ENCODE measurements around the gene ZNF503.

Gene ZNF503

DNA sequence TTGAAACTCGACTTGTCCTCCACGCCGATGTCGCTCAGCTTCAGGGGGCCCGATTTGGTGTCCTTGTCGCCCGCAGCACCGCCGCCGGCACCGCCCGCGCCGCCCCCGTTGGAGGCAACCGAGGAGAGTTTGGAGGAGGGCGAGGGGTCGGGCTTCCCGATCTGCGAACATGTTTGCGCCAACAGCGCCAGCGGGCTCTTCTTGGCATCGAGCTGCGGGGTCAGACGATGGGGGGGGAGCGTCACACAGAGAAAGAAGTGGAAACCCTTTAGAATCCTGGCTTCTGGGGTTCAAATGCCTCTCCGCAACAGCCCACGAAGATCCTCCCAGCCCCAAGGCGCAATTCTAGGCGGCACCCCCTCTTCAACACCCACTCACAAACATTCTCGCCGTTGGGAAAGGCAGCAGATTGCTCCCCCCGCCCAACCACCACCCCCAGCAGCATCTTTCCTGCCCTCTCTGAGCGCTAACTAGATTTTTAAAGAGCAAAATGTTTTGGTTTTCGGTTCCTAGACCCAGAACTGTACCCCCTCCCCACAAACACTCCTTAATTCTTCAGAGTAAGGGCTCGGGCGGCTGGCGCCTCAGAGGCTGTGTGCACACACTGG is 1.3 kb downstream of the ZNF503 start:
- H3K4me1 ChIP-seq (ENCODE audit: control insufficient read depth, insufficient read depth, low read length, poor library complexity, severe bottlenecking), result peaks cover 32% of the 10 kb centered on the region

DNA sequence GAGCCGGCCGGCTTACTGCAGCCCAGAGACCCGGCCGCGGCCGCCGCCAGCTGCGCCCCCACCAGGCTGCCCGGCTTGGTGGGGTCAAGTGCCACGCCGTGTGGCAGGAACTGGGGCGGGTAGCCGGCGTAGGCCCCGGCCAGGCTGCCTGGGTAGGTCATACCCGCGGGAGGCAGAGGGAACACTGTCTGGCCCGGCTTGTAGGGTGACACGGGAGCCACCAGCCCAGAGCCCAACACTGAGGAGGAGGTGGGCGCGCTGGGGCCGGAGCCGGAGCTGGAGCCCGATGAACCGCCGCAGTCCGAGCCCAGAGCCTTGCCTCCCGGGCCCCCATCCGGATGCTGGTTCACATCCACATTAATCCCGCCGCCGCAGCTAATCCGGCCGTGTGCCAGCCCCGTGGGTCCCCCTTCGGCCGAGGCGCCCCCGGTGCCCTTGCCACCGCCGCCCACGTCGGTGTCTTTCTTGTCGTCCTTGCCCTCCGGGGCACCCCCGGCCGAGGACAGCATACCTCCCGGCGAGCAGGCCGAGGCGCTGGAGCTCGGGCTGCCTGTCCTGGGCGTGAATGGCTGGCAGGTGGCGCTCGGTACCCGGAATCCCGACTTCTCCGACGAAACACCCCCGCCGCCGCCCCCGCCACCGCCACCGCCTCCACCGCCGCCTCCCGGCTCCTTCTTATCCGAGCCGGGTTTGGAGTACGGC is 2.0 kb downstream of the ZNF503 start:
- Histone ChIP-seq H3K9me3 (ENCODE audit: control insufficient read depth, low read length) (no peaks in the 10 kb centered on the region), H3K27me3 (replicated peaks; ENCODE audit: control insufficient read depth, insufficient read depth, low read length, poor library complexity, severe bottlenecking) (peaks cover 66% of the 10 kb centered on the region), H3K4me3 (ENCODE audit: insufficient read depth, low read depth, low read length, poor library complexity, severe bottlenecking) (peak overlapping the region; percentile 74), H3K27ac (ENCODE audit: insufficient read depth, low read length, poor library complexity, severe bottlenecking) (no peak overlapping the region), H3K4me1 (ENCODE audit: control insufficient read depth, insufficient read depth, low read length, poor library complexity, severe bottlenecking) (peaks cover 35% of the 10 kb centered on the region), H3K36me3 (ENCODE audit: control insufficient read depth, insufficient read depth, low read length) (no peaks in the 10 kb centered on the region)
- DNase-seq, result peak in 1 of 3 donors; percentile 7

More for the DNA sequence above, 1.3 kb downstream of the ZNF503 start:
- Histone ChIP-seq H3K27ac (ENCODE audit: insufficient read depth, low read length, poor library complexity, severe bottlenecking) (no peak overlapping the region), H3K4me3 (ENCODE audit: insufficient read depth, low read depth, low read length, poor library complexity, severe bottlenecking) (peak overlapping the region; percentile 74), H3K9me3 (ENCODE audit: control insufficient read depth, low read length) (no peaks in the 10 kb centered on the region), H3K36me3 (ENCODE audit: control insufficient read depth, insufficient read depth, low read length) (no peaks in the 10 kb centered on the region), H3K27me3 (replicated peaks; ENCODE audit: control insufficient read depth, insufficient read depth, low read length, poor library complexity, severe bottlenecking) (peaks cover 67% of the 10 kb centered on the region)
- DNase-seq, result no peak

DNA sequence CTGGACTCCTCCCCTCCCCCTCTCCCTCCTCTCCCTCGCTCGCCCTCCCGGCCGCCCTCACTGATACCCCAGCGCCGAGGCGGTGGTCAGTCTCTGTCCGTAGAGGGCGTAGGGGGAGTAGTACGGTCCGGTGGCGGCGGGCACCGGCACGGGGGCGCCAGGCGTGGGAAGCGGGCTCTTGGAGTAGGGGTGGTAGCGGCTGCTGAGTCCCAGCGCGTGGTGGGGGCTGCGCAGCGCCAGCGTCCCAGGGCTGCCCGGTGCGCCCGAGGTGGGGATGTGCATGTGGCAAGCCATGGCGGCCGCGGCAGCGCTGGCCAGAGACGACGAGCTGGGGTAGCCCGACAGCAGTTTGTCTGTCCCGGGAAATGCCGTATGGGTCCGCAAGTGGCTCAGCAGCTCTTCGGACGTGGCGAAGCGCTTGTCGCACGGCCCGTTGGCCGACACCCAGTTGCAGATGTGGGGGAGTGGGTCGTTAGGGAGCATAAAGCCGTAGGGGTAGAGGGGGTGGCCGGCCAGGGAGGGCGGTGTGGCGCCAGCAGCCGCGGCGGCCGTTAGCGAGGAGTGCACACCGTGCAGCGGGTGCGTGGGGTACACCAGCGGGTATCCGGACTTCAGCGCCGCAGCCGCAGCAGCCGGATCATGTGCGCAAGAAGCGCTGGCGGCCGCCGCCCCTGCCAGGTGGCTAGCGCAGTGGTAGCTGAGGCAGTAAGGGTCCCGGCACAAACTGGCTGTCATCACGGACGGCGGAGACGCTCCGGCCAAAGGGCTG is 2.7 kb downstream of the ZNF503 start:
- Histone ChIP-seq H3K27ac (ENCODE audit: insufficient read depth, low read length, poor library complexity, severe bottlenecking) (no peak overlapping the region), H3K4me1 (ENCODE audit: control insufficient read depth, insufficient read depth, low read length, poor library complexity, severe bottlenecking) (peaks cover 35% of the 10 kb centered on the region), H3K4me3 (ENCODE audit: insufficient read depth, low read depth, low read length, poor library complexity, severe bottlenecking) (no peak overlapping the region), H3K36me3 (ENCODE audit: control insufficient read depth, insufficient read depth, low read length) (no peaks in the 10 kb centered on the region), H3K9me3 (ENCODE audit: control insufficient read depth, low read length) (no peaks in the 10 kb centered on the region), H3K27me3 (replicated peaks; ENCODE audit: control insufficient read depth, insufficient read depth, low read length, poor library complexity, severe bottlenecking) (peaks cover 60% of the 10 kb centered on the region)
- no peak for DNase-seq

DNA sequence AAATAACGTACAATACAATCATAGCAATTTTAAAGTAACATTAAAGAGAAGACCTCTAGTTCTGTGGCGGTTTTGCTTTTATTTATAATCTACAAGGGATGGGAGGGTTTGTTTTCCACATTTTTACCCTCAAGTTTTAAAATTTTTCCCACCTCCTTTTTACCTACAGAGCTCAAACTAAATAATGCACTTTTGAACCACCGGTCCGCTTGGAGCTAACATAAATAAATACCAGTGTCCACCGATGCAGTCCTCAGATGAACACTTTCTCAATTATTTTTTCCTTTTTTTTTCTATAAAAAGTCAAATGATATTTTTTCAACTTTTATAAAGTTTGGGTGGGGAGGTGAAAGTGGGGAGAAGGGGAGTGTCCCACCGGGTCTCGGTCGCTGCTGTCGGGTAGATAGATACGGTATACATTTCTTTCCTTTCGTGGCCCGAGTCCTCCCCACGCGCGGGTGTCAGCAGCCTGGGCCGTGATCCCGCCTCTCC is 3.3 kb downstream of the ZNF503 start:
- no peak for DNase-seq
- peaks cover 54% of the 10 kb centered on the region for H3K27me3 ChIP-seq (replicated peaks; ENCODE audit: control insufficient read depth, insufficient read depth, low read length, poor library complexity, severe bottlenecking)
- no peaks in the 10 kb centered on the region for H3K36me3 ChIP-seq (ENCODE audit: control insufficient read depth, insufficient read depth, low read length)
- H3K4me1 ChIP-seq (ENCODE audit: control insufficient read depth, insufficient read depth, low read length, poor library complexity, severe bottlenecking), result peaks cover 29% of the 10 kb centered on the region
- no peaks in the 10 kb centered on the region for H3K9me3 ChIP-seq (ENCODE audit: control insufficient read depth, low read length)
- no peak overlapping the region for H3K4me3 ChIP-seq (ENCODE audit: insufficient read depth, low read depth, low read length, poor library complexity, severe bottlenecking)
- no peak overlapping the region for H3K27ac ChIP-seq (ENCODE audit: insufficient read depth, low read length, poor library complexity, severe bottlenecking)

DNA sequence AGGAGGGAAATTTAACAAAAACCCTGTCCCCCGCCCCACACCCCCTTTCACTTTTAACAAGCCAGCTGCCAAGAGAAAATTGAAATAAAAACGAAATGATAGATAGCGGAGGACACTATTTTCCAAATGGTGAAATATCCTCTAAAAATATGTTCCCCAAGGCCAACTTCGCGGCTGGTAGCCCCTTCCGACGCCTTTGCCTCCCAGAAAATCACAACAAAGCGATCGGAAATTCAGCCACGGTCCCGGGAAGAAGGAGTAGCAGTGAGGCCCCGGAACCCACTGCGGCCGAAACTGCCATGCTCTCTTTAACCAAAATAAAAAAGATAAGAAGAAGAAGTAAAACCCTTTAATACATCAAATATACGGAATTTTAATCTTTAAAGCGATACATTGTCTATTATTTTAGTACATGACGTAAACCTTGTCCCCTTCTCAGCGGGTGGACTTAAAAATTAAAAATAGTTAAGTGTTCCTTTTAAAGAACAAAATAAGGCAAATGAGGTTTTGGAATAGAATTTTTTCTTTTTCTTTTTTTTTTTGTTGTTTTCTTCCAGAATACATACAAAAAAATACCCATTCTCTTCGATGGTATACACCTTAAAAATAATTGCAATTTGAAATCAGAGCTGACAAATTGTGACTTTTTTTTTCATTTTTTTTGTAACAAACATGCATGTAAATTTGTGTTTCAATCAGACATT is 3.9 kb downstream of the ZNF503 start:
- DNase-seq, result no peak
- no peak overlapping the region for H3K4me3 ChIP-seq (ENCODE audit: insufficient read depth, low read depth, low read length, poor library complexity, severe bottlenecking)

DNA sequence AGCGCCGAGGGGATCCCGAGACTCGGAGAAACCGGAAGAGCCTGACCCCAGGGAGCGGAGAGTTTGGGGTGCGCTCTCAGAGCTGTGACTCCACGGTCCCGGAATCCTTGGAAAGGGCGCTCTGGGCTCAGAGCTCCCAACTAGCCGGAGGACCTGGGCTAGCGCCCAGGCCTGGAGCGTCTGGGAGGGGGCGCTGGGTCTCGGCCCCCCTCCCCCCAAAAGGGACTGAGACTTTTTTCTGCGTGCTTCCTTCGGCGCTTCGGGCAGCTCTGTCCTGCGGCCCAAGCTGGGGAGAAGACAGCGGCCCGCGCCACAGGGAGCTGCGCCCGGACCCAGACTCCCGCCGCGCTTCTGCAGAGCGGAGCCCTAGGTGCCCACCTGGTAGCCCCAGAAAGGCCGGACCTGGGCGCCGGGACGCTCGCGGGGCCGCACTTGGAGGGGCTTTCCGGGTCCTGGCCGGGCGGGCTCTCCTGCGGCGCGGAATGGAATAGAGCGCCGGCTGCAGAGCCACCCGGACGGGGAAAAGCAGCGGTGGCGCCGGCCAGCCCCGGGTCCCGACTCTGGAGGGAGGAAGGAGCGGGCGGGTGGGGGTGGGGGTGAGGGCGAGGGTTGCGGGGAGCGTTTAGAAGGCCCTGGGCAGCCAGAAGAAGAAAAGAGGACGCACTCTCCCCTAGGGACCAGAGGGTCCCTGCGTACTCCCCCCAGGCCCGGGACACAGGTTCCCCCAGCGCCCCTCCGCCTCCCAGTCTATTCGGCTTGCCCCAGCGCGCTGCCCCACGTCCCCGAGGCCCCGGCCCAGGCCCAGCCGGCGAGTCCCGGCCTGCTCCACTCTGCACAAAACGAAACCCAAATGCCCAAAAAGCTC is 4.7 kb downstream of the ZNF503 start:
- Histone ChIP-seq H3K27me3 (replicated peaks; ENCODE audit: control insufficient read depth, insufficient read depth, low read length, poor library complexity, severe bottlenecking) (peaks cover 40% of the 10 kb centered on the region), H3K9me3 (ENCODE audit: control insufficient read depth, low read length) (no peaks in the 10 kb centered on the region), H3K36me3 (ENCODE audit: control insufficient read depth, insufficient read depth, low read length) (no peaks in the 10 kb centered on the region), H3K27ac (ENCODE audit: insufficient read depth, low read length, poor library complexity, severe bottlenecking) (no peak overlapping the region), H3K4me3 (ENCODE audit: insufficient read depth, low read depth, low read length, poor library complexity, severe bottlenecking) (no peak overlapping the region), H3K4me1 (ENCODE audit: control insufficient read depth, insufficient read depth, low read length, poor library complexity, severe bottlenecking) (peaks cover 20% of the 10 kb centered on the region)
- no peak for DNase-seq

More for the DNA sequence above, 3.9 kb downstream of the ZNF503 start:
- no peak overlapping the region for H3K27ac ChIP-seq (ENCODE audit: insufficient read depth, low read length, poor library complexity, severe bottlenecking)
- H3K9me3 ChIP-seq (ENCODE audit: control insufficient read depth, low read length), result no peaks in the 10 kb centered on the region
- peaks cover 48% of the 10 kb centered on the region for H3K27me3 ChIP-seq (replicated peaks; ENCODE audit: control insufficient read depth, insufficient read depth, low read length, poor library complexity, severe bottlenecking)
- H3K4me1 ChIP-seq (ENCODE audit: control insufficient read depth, insufficient read depth, low read length, poor library complexity, severe bottlenecking), result peaks cover 24% of the 10 kb centered on the region
- no peaks in the 10 kb centered on the region for H3K36me3 ChIP-seq (ENCODE audit: control insufficient read depth, insufficient read depth, low read length)

DNA sequence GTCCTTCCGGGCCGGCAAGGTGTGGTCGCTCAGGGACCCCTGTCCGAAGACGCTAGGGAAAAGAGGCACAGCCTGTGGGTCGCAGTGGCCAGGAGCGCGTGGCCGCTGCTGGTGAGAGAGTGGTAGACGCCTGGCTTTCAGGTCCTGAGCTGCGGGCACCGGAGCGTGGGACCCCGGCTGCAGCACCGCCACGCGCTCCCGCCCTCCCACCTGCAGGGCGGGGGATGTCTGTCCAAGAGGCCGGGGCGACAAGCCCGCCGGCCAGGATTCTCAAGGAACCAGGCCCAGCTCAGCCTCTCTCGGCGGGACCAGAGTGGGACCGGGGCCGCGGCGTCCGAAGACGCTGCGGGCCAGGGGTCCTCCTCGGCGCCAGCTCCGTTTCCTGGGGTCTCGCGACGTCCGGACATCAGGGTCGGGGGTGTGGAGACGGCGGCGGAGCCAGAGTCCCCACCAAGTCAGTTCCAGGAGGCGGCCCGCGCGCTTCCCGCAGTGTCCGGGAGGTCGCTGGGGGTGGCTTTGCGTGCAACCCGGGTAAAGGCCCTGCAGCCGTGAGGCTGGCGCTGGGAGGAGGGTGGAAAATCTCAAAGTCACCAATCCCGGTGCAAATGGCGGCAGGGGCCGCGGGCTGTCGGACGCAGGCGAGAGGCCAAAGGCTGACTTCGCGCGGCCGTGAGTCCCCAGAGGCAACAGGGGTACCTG is 5.5 kb downstream of the ZNF503 start:
- Histone ChIP-seq H3K4me3 (ENCODE audit: insufficient read depth, low read depth, low read length, poor library complexity, severe bottlenecking) (no peak overlapping the region), H3K27me3 (replicated peaks; ENCODE audit: control insufficient read depth, insufficient read depth, low read length, poor library complexity, severe bottlenecking) (peaks cover 34% of the 10 kb centered on the region), H3K36me3 (ENCODE audit: control insufficient read depth, insufficient read depth, low read length) (no peaks in the 10 kb centered on the region), H3K4me1 (ENCODE audit: control insufficient read depth, insufficient read depth, low read length, poor library complexity, severe bottlenecking) (peaks cover 20% of the 10 kb centered on the region), H3K27ac (ENCODE audit: insufficient read depth, low read length, poor library complexity, severe bottlenecking) (no peak overlapping the region), H3K9me3 (ENCODE audit: control insufficient read depth, low read length) (no peaks in the 10 kb centered on the region)
- DNase-seq, result no peak

DNA sequence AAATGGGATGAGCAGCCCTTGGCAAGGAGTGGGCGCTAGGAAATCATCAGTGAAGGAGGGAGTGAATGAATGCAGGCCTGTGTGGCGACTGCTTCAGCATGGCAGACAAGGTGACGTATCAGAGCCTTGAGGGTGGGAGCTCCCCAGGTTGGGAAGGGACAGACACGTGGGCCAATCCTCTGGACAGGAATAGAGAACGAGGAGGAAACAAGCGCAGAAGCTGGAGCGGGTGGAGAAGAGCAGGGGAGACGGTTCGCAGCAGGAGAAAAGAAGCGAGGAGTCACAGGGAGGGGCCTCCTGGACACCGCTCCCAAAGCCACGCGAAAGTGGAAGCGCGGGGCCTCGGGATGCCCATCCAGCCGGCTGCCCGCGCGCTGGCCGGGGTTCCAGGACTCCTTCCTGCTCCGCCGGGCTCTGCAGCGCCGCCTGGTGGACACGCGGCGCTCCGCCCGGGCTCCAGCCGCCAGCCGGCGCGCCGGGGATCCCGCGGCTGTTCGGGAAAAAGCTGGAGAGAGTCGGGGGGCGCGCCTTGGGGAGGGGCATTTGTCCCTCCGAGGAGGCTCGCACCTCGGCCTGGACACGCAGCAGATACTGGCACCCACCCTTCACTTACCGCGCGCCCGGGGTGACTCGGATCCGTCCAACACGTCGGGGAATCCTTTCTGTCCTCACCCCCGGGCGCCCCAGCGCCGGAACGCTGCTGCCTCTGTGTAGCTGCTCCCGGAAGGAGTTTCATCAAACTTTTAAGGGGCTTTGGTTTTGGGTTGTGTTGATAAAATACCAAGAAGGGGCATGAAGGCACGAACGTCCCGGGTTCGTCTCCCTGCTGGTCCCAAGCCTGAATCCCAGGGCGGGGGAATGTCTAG is 6.3 kb downstream of the ZNF503 start:
- Histone ChIP-seq H3K4me1 (ENCODE audit: control insufficient read depth, insufficient read depth, low read length, poor library complexity, severe bottlenecking) (peaks cover 15% of the 10 kb centered on the region), H3K27ac (ENCODE audit: insufficient read depth, low read length, poor library complexity, severe bottlenecking) (no peak overlapping the region), H3K4me3 (ENCODE audit: insufficient read depth, low read depth, low read length, poor library complexity, severe bottlenecking) (no peak overlapping the region), H3K36me3 (ENCODE audit: control insufficient read depth, insufficient read depth, low read length) (no peaks in the 10 kb centered on the region), H3K9me3 (ENCODE audit: control insufficient read depth, low read length) (no peaks in the 10 kb centered on the region), H3K27me3 (replicated peaks; ENCODE audit: control insufficient read depth, insufficient read depth, low read length, poor library complexity, severe bottlenecking) (peaks cover 26% of the 10 kb centered on the region)
- no peak for DNase-seq
